HuH-7 (cell line): ENCODE measurements around the gene GDPD1.
A peak's percentile ranks its signal among the peaks of the same experiment; 100 is the strongest.
"Not testable (repeated sequence)": the region's sequence is repeated elsewhere in the genome, so short reads cannot be mapped to it uniquely, and the experiment has no call there.

Experiments
- DNase-seq: peaks from one replicate; pipeline ENCODE4 v3.0.0; 2011; ENCODE audit warnings: low spot score

Gene GDPD1

GRCh38 chr17:59220328-59221158 is at the start of gene GDPD1:
Gene GDPD1, plus strand, starts transcription at chr17:59220511. Its CDS starts 99 bp downstream, at chr17:59220610.
- DNase-seq: peak; percentile 93

DNA sequence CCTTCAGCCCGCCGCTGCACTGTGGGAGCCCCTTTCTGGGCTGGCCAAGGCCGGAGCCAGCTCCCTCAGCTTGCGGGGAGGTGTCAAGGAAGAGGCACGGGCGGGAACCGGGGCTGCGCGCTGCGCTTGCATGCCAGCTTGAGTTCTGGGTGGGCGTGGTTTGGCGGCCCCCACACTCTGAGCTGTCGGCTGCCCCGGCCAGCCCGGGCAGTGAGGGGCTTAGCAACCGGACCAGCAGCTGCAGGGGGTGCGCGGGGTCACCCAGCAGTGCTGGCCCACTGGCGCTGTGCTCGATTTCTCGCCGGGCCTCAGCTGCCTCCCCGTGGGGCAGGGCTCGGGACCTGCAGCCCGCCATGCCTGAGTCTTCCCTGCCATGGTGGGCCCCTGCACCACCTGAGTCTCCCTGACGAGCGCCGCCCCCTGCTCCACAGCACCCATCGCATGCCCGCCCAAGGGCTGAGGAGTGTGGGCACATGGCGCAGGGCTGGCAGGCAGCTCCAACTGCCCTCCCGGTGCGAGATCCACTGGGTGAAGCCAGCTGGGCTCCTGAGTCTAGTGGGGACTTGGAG is 47.8 kb upstream of the GDPD1 start:
- DNase-seq: no peak

GRCh38 chr17:59174671-59175070 is 45.6 kb upstream of the GDPD1 start:
- DNase-seq: no peak

DNA sequence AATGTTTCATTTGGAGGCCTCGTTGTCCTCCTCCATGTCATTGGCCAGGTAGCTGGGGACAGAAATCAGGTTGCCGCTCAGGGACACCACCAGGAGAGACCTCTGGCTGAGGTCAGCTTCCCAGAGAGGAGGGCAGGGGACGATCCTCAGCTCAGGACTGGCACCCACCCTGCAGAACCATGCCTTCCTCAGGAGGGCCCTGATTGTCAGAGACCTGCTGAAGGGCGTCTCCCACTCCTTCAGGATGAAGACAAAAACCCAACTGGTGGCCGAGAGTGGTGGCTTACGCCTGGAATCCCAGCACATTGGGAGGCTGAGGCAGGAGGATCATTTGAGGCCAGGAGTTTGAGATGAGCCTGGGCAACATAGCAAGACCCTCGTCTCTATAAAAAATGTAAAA is 45.2 kb upstream of the GDPD1 start:
- DNase-seq: no peak

GRCh38 chr17:59178266-59178985 is 41.9 kb upstream of the GDPD1 start:
- DNase-seq: no peak

DNA sequence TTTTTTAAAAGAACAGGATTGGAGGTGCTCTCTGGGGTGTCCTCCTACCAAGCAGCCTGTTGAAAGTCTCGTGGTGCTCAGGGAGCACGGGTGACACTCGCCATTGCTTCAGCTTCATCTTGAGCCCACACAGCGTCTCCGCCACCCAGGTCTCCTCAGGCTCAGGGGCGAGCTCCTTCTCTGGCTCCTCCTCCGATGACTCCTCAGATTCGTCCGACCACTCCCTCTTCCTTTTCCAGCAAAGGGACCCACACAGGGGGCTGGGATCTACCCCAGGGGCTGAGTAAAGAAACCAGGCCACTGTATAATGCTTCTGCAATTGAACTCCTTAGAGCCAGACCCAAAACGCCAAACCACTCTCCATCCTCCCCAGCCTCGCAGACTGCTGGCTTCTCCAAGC is 40.7 kb upstream of the GDPD1 start:
- DNase-seq: not testable (repeated sequence)

GRCh38 chr17:59180626-59181025 is 39.7 kb upstream of the GDPD1 start:
- no peak for DNase-seq

DNA sequence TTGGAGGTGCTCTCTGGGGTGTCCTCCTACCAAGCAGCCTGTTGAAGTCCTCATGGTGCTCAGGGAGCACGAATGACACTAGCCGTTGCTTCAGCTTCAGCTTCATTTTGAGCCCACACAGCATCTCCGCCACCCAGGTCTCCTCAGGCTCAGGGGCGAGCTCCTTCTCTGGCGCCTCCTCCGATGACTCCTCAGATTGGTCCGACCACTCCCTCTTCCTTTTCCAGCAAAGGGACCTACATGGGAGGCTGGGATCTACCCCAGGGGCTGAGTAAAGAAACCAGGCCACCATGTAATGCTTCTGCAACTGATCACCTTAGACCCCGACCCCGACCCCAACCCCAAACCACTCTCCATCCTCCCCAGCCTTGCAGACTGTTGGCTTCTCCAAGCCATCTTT is 38.8 kb upstream of the GDPD1 start:
- no peak for DNase-seq

GRCh38 chr17:59185997-59186396 is 34.3 kb upstream of the GDPD1 start:
- no peak for DNase-seq

DNA sequence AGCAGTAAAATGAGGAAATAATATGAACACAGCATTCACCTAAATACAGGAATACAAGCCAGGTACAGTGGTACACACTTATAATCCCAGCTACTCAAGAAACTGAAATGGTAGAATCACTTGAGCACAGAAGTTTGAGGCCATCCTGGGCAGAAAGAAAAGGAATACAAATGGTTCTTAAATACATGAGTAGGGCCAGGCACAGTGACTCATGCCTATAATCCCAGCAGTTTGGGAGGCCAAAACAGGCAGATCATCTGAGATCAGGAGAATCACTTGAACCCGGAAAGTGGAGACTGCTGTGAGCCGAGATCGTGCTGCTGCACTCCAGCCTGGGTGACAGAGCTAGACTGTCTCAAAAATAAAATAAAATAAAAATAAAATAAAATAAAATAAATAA is 33.5 kb upstream of the GDPD1 start:
- DNase-seq: no peak

- no peak for DNase-seq
These were observed 29.5 kb upstream of the GDPD1 start for GRCh38 chr17:59190806-59191205.

DNA sequence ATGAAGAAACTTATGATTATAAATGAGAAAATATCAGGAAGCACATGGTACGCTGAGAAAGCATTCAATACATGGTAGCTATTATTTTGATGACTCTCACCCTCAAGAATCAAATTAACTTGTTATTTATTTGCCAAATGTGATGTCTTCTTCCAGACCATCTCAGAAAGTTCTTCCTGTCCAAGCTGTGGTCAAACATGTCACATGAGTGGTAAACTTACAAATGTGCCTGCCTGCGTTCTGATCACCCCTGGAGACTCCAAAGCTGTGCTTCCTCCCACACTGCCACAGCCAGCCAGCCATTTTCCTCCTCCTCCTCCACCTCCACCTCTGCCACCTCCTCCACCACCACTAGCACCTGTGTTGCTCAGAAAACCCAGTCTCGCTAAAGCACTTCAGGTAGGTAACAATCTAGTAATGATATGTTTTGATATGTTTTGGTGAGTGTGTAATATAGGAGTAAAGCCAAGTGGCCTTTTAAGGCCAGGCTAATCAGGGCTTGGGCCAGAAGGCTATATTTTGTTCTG is 26.9 kb upstream of the GDPD1 start:
- no peak for DNase-seq

GRCh38 chr17:59199398-59199797 is 20.9 kb upstream of the GDPD1 start:
- DNase-seq: no peak

DNA sequence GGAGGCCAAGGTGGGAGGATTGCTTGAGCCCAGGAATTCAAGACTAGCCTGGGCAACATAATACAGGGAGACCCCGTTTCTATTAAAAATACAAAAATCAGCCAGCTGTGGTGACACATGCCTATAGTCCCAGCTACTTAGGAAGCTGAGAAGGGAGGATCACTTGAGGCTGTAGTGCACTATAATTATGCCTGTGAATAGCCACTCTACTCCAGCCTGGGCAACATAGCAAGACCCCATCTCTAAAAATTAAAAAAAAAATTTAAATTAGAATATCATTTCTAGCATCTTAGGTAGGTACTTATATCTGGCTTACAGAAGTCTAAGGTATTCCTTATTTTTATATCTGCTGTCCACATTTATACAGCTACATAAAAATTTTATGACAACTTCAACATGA is 18.0 kb upstream of the GDPD1 start:
- no peak for DNase-seq

DNA sequence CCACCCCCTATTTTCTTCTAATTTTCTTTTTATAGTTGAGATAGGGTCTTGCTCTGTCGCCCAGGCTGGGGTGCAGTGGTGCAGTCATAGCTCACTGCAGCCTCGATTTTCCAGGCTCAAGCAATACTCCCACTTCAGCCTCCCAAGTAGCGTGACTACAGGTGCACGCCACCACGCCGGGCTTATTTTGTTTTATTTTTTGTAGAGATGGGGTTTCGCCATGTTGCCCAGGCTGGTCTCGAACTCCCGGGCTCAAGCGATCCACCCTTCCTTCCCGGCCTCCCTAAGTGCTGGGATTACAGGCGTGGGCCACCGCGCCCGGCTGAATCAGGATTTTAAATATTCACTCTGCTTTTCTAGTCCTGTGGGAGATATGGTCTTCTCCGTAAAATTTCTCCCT is 941 bp upstream of the GDPD1 start:
- DNase-seq: no peak

- no peak for DNase-seq
These were observed 351 bp upstream of the GDPD1 start for GRCh38 chr17:59219992-59220327.

- DNase-seq: no peak
These were observed 992 bp downstream of the GDPD1 start for GRCh38 chr17:59221159-59221847.

- no peak for DNase-seq
These were observed 3.5 kb downstream of the GDPD1 start for GRCh38 chr17:59223813-59224212.

DNA sequence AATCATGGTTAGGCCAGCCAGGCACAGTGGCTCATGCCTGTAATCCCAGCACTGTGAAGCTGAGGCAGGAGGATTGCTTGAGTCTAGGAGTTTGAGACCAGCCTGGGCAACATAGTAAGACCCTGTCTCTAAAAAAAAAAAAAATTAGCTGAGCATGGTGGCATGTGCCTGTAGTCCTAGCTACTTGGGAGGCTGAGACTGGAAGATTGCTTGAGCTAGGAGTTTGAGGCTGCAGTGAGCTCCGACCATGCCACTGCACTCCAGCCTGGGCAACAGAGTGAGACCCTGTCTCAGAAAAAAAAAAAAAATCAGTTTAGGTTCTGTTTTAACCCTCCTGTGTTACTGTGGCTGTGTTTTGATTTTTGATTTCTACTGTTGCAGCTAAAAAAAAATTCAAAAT is 8.3 kb downstream of the GDPD1 start:
- DNase-seq: not testable (repeated sequence)

DNA sequence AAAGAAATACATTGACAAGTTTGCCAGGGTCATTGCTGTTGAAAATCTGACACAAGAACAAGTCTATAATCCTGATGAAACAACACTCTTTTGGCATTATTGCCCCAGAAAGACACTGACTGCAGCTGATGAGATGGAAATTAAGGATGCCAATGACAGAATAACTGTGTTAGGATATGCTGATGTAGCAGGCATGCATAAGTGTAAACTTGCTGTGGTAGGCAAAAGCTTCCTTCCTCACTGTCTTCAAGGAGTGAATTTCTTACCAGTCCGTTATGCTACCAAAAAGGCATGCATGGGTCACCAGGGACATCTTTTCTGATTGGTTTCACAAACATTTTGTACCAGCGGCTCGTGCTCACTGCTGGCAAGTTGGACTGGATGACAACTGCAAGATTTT is 10.5 kb downstream of the GDPD1 start:
- no peak for DNase-seq

- DNase-seq: no peak
These were observed 14.3 kb downstream of the GDPD1 start for GRCh38 chr17:59234631-59235030.

DNA sequence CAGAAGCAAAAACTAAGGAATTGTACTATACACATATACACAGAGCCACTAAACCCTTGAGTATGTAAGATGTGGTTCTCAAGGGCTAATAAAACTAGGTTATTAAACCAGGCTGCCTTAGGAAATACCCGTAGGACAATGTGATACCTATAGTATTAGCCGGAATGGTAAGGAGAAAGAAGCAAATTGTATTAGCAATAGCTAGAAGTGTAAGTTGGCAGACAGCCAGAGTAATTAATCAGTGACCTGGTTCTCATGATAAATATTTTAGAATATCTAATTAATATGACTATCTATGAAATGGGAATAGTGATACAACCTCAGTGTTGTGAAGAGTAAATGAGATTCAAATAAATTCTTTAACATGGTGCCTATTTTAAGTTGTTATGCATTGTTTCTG is 18.6 kb downstream of the GDPD1 start:
- no peak for DNase-seq
